Colonic mucosa (tissue), 4 donors: ENCODE results near the gene MKS1. TPM values are rescaled to one million over a fixed set of nuclear protein-coding genes. Genes with fewer than 3 reads are reported as not detected.
A peak's percentile ranks its signal among the peaks of the same experiment; 100 is the strongest.

Source experiments
- DNase-seq: peaks from one replicate; pipeline ENCODE4 v3.0.0-alpha.2; 2020
- H3K27ac ChIP-seq: fragments of 200-600 bp; one replicate; pipeline ENCODE4 v1.8.0; 2021
- H3K27me3 ChIP-seq: fragments of 200-600 bp; one replicate; pipeline ENCODE4 v1.8.0; 2021
- H3K36me3 ChIP-seq: fragments of 200-600 bp; one replicate; pipeline ENCODE4 v1.8.0; 2021
- H3K4me1 ChIP-seq: fragments of 200-600 bp; one replicate; pipeline ENCODE4 v1.8.0; 2021; ENCODE audit warnings: mild to moderate bottlenecking
- H3K4me3 ChIP-seq: fragments of 200-600 bp; one replicate; pipeline ENCODE4 v1.8.0; 2021
- H3K9ac ChIP-seq, 2 donors: one replicate each; pipeline ENCODE4 v1.7.0; 2013; ENCODE audit warnings: control low read depth in 2 of 2, low read depth in 2 of 2, low read length in 2 of 2
- H3K9me3 ChIP-seq: fragments of 200-600 bp; one replicate; pipeline ENCODE4 v1.8.0; 2021
- CTCF ChIP-seq: fragments of 200-600 bp; IDR thresholded peaks from one replicate; pipeline ENCODE4 v1.8.0; 2022; ENCODE audit warnings: antibody characterized with exemption, mild to moderate bottlenecking
- intact Hi-C: fragments of 100-400 bp; cut with DNase I; formaldehyde crosslinking; loops from one replicate; pipeline ENCODE4 v1.14.1; 2022
- total RNA-seq, 2 donors: library from RNA; stranded (reverse); fragmentation: NEBNext Ultra II Directional in 1 of 2; extraction: Animal tissue kit (Norgen Biotek cat#: 25700) in 1 of 2; gene quantifications; one replicate each; pipeline ENCODE4 v1.2.1, GENCODE V29; 2021
- donor health status: healthy.
- donor health status: DM: no; HTN: no; CAD: no.
- donor health status: DM: no; HTN: no; CAD: no.

The MKS1 gene
- total RNA-seq, 2 donors from 2014 or later: 13.8 to 18.4 TPM

DNA sequence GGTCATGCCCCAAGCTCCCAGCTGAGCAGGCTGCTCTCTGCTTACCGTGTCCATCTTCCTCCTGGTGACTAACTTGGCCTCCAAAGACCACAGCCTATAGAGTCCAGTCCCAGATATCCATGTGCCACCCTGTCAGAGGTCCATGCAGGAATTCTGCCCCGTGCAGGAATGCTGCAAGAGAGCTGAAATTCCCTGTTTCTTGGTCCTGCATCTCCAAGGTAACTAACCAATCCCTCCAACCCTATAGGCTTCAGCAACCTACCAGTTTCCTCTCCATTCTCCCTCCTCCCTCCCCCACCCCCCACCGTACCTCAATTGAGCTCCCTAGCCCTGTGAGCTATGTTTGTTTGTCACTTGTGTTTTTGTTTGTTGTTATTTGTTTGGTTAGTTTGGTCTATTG, 9.6 kb upstream of the MKS1 start:
- DNase-seq: no peak
- TF ChIP-seq CTCF: no peak
- no peak overlapping the region for H3K4me3 ChIP-seq
- H3K36me3 ChIP-seq: no peaks in the 10 kb centered on the region
- H3K9me3 ChIP-seq: no peaks in the 10 kb centered on the region
- no peak overlapping the region for H3K9ac ChIP-seq
- H3K4me1 ChIP-seq: no peaks in the 10 kb centered on the region
- H3K27ac ChIP-seq: no peak overlapping the region
- H3K27me3 ChIP-seq: no peaks in the 10 kb centered on the region
- intact Hi-C loops: no loop called here

DNA sequence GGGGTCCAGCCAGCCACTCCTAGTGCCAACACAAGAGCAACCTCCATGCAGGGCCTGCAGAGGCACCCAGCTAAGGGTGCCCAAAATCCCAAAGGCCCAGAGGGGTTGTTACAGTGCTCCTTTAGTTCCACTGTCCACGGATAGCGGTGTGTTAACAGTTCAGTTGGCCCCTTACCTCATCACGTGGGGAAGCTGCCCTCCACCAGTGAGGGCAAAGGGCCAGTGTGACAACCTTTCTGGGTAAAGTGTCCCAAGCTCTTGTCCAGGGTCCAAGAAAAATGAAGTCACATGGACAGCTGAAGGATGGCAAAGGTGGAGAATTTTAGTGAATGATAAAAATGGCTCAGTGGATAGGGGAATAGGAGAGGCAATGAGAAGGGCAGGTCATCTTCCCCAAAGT, 8.7 kb upstream of the MKS1 start:
- no peak for DNase-seq
- Histone ChIP-seq H3K4me3 (no peak overlapping the region), H3K9ac (no peak overlapping the region), H3K9me3 (no peaks in the 10 kb centered on the region), H3K27me3 (no peaks in the 10 kb centered on the region), H3K36me3 (no peaks in the 10 kb centered on the region), H3K4me1 (no peaks in the 10 kb centered on the region), H3K27ac (no peak overlapping the region)
- intact Hi-C loops: no loop called here
- TF ChIP-seq CTCF: no peak

DNA sequence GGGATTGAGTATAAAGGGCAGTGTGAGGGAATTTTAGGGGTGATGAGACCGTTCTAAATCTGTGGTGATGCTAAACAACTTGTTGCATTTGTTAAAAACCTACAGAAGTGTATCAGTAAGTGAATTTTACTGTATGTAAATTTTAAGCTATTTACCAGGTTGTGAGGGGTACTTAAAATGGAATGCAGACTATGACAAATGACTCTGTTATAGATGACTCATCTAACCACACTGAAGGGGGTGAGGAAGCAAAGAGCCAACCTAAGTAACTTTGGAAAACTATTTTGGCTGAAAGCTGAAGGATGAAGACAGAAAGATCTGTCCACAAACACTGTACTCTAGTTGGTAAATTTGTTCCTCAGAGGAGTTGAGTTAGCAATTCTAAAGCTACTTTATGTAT, 5.3 kb upstream of the MKS1 start:
- no peak for TF ChIP-seq CTCF
- no peak for DNase-seq
- Histone ChIP-seq H3K27ac (no peak overlapping the region), H3K4me3 (no peak overlapping the region), H3K4me1 (no peaks in the 10 kb centered on the region), H3K36me3 (no peaks in the 10 kb centered on the region), H3K9me3 (no peaks in the 10 kb centered on the region), H3K27me3 (no peaks in the 10 kb centered on the region), H3K9ac (no peak overlapping the region)
- intact Hi-C loops: no loop called here

- Histone ChIP-seq H3K4me1 (no peaks in the 10 kb centered on the region), H3K4me3 (peak overlapping the region; percentile 67), H3K9ac (peak overlapping the region in 1 of 2 donors; percentile 83), H3K27me3 (no peaks in the 10 kb centered on the region), H3K27ac (peak overlapping the region; percentile 61), H3K36me3 (no peaks in the 10 kb centered on the region), H3K9me3 (no peaks in the 10 kb centered on the region)
- no peak for TF ChIP-seq CTCF
- no peak for DNase-seq
- intact Hi-C loops: no loop called here
Observed at GRCh38 chr17:58219789-58220183, 731 bp upstream of the MKS1 start.

DNA sequence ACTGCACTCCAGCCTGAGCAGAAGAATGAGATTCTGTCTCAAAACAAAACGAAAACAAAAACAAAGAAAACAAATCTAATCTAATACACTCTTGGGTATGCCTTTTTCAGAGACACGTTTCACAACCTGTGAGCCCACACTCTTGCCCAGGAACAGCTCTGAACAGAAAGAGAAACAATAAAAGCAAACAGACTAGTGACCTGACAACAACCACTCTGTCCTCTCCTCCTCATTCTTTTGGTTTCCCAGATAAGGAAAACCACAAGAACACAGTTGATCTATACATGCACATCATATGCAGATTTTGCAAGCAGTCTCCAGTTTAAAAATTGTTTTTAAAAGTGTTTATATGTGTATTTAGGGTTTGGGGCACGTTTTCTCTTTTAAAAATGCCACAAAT, 1.3 kb downstream of the MKS1 start:
- H3K4me3 ChIP-seq: no peak overlapping the region
- no peak overlapping the region for H3K27ac ChIP-seq
- no peaks in the 10 kb centered on the region for H3K4me1 ChIP-seq
- intact Hi-C loops: no loop called here
- TF ChIP-seq CTCF: no peak
- no peaks in the 10 kb centered on the region for H3K36me3 ChIP-seq
- DNase-seq: no peak
- H3K27me3 ChIP-seq: no peaks in the 10 kb centered on the region
- H3K9ac ChIP-seq: no peak overlapping the region
- H3K9me3 ChIP-seq: no peaks in the 10 kb centered on the region

DNA sequence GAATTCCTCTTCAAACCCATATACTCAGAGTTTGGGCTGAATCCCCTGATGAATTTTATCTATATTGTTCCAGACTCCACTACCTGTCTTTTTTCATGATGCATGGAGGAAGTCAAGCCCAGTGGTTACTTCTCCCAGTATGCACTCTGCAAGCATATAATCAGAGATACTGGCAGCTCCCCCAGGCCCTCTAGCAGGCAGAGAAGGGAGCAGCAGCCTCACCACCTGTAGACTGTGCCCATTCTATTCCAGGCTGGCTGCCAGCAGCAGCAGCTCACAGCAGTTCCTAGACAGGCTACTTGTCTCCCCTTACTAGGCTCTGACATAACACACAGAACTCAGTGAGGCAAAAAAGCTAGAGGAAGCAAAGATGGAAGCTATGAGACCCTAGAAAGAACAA, 3.4 kb downstream of the MKS1 start:
- no peak for DNase-seq
- Histone ChIP-seq H3K9me3 (no peaks in the 10 kb centered on the region), H3K27me3 (no peaks in the 10 kb centered on the region), H3K9ac (no peak overlapping the region), H3K27ac (no peak overlapping the region), H3K4me1 (no peaks in the 10 kb centered on the region), H3K4me3 (no peak overlapping the region), H3K36me3 (no peaks in the 10 kb centered on the region)
- no peak for TF ChIP-seq CTCF
- intact Hi-C loops: no loop called here
